DMS153 treated with DMSO at 0.1 percent for 48 hours (cell line): ENCODE results near the gene ANKRD35.
A peak's percentile ranks its signal among the peaks of the same experiment; 100 is the strongest.
"Not testable (repeated sequence)": the region's sequence is repeated elsewhere in the genome, so short reads cannot be mapped to it uniquely, and the experiment has no call there.

Source experiments
- DNase-seq: peaks from one replicate; lab custom pipeline; 2025; ENCODE audit not compliant: unreplicated experiment; lab: John Stamatoyannopoulos, UW

The ANKRD35 gene, protein sequence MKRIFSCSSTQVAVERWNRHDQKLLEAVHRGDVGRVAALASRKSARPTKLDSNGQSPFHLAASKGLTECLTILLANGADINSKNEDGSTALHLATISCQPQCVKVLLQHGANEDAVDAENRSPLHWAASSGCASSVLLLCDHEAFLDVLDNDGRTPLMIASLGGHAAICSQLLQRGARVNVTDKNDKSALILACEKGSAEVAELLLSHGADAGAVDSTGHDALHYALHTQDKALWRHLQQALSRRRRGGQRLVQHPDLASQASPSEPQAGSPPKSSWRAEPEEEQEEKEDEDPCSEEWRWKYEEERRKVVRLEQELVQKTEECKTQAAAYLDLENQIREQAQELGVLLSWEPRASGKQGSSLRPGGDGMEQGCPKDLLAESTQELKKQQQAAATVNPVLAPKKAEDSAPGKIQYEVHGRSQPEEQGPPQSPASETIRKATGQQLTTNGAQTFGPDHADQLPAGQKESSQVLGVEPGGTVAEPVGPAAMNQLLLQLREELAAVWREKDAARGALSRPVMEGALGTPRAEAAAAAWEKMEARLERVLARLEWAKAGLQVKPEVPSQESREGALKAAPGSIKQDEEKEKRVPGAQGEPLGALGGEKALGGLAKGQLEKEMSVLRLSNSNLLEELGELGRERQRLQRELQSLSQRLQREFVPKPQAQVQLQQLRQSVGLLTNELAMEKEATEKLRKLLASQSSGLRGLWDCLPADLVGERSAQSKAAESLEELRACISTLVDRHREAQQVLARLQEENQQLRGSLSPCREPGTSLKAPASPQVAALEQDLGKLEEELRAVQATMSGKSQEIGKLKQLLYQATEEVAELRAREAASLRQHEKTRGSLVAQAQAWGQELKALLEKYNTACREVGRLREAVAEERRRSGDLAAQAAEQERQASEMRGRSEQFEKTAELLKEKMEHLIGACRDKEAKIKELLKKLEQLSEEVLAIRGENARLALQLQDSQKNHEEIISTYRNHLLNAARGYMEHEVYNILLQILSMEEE

DNA sequence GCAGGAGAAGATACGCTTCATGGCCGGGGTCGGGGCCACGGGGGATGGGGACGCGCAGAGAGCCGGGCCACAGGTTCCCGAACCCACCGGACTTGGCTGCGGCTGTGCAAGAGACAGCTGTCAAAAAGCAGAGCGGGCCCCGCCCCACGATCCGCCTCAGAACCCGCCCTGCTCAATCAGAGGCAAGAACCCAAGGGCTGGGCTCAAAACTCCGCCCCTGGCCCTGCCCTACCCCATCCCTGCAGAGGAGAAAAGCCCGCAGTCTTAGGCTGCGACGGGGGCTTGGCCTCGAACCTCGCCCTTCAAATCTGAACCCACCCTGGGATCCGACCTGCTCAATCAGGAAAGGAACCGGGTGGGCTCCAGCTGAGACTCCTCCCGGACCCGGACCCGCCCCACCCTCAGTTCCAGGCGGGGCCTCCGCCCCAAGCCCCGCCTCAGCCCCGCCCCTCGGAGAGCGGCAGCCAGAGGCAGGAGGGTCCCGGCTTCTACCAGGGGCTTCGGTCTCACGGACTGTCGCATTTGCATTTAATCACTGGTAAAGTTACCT is at the start of gene ANKRD35:
ANKRD35 (minus strand) TSS at position 129 of the 550 bp plus-strand sequence; CDS start at position 21, 108 bp downstream.
- DNase-seq: peak; percentile 74

DNA sequence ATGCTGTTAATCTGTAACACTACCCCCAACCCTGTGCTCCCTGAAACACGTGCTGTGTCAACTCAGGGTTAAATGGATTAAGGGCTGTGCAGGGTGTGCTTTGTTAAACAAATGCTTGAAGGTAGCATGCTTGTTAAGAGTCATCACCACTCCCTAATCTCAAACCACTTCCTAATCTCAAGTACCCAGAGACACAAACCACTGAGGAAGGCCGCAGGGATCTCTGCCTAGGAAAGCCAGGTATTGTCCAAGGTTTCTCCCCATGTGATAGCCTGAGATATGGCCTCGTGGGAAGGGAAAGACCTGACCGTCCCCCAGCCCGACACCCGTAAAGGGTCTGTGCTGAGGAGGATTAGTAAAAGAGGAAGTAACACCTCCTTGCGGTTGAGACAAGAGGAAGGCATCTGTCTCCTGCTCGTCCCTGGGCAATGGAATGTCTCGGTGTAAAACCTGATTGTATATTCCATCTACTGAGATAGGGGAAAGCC is 46.9 kb upstream of the ANKRD35 start:
- DNase-seq: not testable (repeated sequence)

DNA sequence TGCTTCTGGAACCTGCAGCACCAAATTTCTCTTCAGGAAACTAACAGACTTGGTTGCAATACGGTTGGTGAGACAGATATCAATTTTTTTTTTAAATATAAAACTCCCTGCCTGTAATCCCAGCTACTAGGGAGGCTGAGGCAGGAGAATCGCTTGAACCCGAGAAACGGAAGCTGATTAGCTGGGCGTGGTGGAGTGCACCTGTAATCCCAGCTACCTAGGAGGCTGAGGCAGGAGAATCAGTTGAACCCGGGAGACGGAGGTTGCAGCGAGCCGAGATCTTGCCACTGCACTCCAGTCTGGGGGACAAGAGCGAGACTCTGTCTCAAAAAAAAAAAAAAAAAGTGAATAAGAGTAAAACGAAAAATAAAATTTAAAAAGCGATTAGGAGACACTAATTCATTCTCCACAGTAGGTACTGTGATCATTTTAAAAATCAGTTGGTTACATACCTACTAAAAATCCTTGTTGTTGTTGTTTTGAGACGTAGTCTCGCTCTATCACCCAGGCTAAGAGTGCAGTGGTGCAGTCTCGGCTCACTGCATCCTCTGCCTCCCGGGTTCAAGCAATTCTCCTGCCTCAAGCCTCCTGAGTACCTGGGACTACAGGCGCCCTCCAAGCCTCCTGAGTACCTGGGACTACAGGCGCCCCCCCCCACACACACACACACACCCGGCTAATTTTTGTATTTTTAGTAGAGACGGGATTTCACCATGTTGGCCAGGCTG is 42.4 kb upstream of the ANKRD35 start:
- no peak for DNase-seq

DNA sequence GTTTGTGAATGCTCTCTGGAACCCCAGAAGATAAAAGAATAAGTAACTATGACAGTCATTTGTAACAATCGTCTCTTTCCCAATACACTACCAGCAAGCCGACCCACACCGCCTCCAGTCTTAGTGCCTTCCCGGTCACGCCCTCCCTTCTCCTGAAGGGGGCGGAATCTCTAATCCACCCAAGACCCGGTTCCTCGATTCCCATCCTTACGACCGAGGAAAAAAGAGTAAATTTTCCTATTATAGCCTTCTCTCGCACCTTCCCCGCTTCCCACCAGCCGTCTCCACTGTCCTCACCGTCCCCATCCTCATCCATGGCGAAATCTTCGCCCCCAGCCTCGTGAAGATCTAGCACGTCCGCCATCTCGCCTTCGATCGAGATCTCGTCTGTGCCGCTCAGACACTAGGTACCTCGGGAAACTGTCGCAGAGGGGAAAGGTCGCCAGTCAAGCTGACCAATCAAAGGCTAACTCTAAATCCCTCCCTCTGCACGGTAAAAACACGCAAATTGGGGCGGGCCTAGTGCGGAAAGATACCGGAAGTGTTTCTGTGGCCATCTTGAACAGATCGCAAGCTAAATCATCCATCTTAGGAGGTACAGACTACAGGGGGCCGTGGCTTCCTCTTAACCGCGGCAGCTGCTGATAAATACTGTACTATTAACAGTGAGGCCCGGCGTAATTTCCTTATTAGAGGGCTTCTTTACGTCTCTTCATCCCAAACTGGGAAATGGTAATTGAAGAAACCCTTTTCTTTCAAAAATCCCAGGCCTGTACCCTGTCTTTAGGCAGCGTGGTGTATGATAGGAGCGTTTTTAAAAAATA is 41.6 kb upstream of the ANKRD35 start, which contains the start of gene RBM8A:
RBM8A (minus strand) TSS at position 422 of the 824 bp plus-strand sequence; CDS start at position 364, 58 bp downstream.
- DNase-seq: peak; percentile 99

DNA sequence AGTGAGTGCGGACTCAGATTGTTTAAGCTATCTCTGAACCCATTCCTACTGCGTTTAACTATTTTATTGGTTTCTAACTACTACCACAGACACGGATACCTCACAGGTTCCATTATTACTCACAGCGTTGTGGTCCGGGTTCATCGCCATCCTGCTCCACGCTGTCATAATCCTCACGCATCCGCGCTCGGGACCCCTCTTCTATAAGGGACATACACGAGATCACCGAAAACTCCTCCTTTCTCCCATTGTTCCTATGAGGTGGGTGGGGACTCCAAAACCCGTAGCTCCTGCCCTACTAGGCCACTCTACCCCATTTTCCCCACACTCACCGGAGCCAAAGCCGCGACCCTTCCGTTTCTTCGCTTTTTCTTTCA is 41.0 kb upstream of the ANKRD35 start:
- DNase-seq: no peak

DNA sequence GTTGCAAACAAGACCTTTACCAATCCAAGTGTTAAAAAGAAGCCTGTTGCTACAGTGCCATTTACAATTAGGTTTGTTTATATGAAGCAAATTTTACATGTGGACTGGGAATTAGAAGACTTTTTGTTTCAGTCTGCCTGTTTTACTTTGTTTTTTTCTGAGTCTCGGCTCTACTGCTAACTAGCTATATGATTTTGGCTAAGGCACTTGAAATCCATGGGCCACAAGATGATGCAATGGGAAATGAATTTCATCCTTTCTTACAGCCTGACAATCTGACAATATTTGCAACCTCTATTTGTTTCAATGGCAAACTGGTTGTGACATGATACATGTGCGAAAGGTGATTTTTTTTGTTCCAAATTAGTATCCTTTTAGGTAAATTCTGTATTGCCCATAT is 36.6 kb upstream of the ANKRD35 start:
- DNase-seq: no peak

DNA sequence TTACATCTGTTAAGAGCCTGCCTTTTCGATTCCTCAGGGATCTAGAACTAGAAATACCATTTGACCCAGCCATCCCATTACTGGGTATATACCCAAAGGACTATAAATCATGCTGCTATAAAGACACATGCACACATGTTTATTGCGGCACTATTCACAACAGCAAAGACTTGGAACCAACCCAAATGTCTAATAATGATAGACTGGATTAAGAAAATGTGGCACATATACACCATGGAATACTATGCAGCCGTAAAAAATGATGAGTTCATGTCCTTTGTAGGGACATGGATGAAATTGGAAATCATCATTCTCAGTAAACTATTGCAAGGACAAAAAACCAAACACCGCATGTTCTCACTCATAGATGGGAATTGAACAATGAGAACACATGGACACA is 34.6 kb upstream of the ANKRD35 start:
- not testable (repeated sequence) for DNase-seq

DNA sequence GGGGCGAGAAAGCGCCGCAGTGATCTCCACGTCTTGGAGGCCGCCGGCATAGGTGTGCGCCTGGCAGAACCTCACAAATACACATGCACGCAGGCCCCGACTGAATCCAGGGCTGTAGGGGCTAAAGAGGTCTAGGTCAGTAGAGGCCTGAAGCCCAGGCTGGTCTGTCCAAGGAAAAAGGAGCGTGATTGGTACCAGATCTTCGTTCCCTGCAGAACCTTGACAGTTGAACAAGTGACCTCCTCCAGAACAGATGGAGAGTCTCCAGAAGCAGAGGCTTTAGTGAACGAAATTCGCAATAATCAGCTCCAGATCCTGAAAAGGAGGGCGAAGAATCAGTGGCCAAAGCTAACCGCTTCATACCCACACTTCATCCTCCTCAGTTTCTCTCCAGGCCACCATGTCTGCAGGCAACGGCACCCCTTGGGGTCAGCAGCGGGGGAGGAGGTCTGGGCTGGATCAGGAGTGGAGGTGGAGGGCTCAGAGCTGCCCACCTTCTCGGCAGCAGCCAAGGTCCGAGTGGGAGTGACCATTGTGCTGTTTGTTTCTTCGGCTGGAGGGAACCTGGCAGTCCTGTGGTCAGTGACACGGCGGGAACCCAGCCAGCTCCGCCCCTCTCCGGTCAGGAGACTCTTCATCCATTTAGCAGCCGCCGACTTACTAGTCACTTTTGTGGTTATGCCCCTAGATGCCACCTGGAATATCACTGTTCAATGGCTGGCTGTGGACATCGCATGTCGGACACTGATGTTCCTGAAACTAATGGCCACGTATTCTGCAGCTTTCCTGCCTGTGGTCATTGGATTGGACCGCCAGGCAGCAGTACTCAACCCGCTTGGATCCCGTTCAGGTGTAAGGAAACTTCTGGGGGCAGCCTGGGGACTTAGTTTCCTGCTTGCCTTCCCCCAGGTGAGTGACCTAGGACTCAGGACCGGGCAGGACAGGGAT is 33.6 kb upstream of the ANKRD35 start:
- no peak for DNase-seq

DNA sequence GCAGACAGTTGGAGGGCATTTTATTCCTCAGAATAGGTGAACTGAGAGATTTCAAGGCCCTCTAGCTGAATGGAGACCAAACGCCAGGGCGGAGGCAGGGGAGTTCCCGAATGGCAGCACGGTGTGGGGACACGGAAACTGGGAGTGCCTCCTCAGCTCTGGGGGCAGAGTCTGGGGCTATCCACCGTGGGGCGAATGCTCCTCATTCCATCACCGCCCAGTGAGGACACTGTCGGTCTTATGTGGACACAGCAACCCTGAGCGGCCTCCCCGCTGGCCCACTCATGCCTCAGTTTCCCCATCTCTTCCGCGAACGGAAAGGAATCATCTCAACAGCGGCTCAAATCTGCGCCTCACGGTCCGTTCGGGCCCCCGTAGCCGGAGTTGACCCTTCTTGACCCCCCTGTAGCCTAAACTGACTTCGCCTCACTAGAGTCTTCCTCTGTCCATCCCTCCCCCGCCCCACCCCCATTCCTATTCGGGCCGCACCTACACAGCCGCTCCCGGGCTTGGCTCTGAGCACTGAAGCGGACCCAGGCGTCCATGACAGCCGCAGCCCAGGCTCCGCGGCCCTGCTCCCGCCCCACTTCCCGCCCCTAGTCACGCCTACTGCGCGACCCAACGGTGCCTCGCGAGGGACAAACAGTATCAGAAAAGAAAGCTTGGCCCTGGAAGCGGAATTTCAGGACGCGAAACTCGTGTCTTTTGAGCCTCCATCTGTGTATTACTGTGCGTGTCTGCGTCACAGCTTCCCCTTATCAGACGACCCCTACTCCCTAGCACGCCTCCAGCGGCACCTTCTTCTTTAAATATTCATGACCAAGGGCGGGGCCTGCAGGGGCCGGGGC is 32.7 kb upstream of the ANKRD35 start, which contains the start of gene PEX11B:
PEX11B (minus strand) TSS at position 574 of the 848 bp plus-strand sequence; CDS start at position 545, 29 bp downstream.
- DNase-seq: peak; percentile 96

DNA sequence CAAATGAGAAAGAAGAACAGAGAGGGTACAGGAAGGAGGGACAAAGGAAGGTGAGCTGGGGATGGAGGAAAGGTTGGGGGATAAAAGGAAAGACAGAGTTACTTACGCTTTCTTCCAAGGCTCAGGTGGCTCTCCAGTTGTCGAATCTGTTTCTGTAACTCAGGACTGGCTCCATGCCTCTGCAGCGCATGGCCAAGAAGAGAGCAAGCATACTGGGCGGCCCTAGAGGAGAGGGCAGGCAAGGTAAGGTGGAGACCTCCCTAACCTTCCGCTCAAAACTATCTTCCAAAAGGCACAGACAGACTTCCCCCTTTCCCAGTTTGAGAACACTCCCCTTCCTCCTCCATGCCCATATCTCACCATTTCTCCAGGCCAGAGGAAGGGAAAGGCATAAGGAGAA is 31.9 kb upstream of the ANKRD35 start:
- DNase-seq: no peak

DNA sequence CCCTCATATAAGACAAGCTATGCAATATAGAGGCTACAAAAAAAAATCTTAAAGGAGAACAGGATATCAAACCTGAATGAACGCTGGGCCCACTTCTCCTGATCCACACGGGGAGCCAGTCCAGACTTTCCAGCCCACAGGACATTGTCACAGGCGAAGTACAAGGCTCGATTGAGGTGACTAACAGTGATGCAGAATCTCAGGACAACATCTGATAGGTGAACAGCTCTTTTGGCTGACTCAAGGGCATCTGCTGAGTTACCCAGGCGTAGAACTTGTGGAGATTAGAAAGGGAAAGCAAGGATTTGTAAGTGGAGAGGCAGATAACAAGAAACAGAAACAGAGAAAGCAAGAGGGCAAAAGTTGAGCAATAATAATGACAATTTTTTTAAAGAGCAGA is 31.1 kb upstream of the ANKRD35 start:
- no peak for DNase-seq

DNA sequence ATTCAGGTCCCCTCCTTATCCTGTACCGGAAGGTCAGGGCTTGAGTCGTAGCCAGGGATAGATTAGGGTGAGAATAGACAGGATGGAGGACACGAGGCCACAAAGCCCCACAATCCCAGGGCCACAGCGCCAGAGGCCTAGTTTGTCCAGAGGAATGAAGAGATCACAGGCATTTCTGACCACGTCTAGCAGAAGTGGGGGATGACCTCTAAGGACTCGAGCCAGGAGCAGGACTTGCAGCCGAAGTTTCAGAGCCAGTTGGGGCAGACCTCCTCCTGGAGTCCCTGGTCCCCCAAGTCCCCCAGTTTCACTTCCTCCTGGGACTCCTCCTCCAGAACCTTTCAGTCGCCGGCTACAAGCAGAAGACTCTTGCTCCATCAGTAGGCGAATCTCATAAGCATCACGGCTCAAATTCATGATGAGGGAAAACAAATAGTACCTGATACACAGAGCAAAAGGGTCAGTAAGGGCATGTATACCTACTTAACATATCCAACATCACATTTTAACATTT is 26.5 kb upstream of the ANKRD35 start:
- no peak for DNase-seq

DNA sequence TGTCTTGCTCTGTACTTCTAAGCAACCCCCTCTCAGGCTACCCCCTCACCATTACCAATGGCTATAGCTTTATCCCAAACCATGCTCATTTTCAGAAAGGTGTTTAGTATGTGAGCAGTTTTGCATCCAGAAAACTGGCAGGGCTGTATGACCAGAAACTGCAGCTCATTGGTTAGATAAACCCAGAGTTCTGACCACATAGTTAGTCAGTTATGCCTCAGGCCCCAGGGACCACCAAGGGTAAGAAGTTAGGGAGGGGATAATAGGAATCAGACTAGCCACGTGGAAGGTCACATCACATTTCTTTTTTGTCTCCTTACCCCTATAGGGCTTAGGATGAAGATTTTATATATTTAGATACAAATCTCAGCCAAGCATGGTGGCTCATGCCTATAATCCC is 23.0 kb upstream of the ANKRD35 start:
- no peak for DNase-seq

DNA sequence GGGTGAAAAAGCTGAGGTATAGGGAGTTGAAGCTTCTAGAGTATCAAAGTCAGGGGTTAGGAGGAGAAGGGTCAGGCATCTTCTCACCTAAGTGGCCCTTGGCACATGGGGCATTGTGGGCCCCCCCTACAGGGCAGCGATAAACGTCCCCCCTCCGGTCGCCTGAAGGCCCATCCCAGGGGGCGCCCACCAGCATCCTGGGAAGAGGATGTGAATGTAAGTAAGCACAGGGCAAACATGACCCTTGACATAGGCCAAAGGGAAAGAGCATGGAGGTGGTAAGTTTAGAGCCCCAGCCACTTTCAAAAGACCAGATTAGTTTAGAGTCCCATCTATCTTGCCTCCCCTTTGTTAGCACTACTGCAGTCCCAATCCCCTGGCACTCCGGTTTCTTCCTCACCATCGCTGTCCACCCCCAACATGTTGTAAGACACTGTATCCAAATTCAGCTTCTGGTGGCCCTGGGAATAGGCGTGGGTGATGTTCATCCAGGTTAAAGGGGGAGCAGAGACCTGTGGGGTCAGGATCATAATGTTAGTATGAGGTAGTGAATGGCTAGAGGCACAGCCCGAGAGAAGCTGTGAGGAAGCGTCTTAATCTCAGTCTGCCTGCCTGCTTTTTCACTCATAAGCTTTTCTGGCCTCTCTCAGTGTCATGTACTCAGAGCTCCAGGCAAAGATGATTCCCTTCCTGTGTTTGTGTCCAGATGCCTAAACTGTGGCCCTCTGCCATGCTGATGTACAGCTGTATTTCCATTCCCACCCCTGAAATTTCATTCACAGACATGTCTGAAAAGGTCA is 21.5 kb upstream of the ANKRD35 start:
- no peak for DNase-seq

DNA sequence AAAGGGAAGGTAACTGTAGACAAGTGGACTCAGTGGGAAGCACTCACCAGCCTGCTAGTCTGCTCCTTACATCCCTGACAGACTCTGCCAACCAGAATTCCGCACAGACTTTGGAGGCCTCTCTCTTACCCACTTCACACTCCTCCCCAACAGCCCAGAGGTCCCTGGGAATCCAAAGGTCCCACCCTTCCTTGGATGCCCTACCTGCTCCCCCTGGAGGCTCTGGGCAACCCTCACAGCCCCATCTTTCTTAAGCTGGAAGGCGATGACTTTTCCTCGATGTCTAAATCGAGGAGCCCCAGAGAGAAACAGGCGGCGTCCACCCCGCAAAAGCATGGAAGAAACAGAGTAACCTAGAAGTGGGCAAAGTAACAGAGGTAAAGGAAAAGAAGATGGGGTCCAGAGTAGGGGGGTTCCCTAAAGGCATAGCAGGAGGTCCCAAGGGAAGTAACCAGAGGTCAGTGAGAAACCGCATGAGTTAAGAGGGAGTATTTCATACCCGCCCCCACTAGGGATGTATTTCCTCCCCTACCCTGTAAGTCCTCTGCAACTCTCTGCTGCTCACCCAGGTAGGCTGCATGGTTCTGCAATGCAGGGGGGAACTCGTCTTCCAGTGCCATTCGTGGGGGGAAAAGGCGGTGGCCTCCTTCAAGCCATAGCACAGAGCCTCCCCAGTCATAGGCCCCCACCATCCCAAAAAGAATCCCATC is 15.8 kb upstream of the ANKRD35 start:
- no peak for DNase-seq

DNA sequence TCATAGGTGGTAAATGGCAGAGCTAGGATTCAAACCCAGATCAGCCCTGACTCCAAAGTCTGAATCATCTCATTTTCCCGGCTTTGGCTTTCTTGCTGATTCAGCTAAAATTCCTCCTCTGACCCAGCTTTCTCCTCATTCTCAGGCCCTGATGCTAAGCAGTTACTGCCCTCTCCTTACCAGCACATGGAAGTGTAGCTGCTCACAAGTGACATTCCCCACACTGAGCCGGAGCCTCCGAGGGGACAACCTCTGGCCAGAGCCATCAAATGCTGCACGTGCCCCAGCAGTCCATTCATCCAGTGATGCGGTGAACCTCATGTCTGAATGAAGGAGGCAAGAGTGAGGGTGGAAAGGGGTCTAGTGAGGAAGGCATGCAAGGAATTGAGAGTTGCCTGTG is 13.1 kb upstream of the ANKRD35 start:
- DNase-seq: no peak
